Measurements from ENCODE around the gene INIP.

DNA sequence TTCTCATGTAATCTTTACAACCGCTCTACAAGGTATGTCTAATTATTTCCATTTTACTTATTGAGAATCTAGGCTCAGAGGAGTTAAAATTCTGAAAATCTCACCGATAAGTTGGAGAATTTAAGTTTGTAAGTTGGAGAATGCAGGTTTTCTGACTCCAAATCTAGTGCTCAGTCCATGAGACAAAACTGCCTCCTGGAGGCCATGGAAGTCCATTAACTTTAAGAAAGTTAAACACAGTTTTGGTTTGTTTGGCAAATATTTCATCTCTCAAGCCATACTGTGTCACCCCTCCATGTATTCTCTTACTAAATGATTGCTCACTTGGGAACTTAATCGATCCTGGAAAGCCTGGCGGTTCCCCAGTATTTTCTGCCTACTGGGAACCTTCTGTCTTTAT lies 52.6 kb downstream of the INIP start:
- TF ChIP-seq, protein P1, sequence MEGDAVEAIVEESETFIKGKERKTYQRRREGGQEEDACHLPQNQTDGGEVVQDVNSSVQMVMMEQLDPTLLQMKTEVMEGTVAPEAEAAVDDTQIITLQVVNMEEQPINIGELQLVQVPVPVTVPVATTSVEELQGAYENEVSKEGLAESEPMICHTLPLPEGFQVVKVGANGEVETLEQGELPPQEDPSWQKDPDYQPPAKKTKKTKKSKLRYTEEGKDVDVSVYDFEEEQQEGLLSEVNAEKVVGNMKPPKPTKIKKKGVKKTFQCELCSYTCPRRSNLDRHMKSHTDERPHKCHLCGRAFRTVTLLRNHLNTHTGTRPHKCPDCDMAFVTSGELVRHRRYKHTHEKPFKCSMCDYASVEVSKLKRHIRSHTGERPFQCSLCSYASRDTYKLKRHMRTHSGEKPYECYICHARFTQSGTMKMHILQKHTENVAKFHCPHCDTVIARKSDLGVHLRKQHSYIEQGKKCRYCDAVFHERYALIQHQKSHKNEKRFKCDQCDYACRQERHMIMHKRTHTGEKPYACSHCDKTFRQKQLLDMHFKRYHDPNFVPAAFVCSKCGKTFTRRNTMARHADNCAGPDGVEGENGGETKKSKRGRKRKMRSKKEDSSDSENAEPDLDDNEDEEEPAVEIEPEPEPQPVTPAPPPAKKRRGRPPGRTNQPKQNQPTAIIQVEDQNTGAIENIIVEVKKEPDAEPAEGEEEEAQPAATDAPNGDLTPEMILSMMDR (IDR thresholded peaks at IDR 0.05) = no peak
- TF ChIP-seq EZH2 (IDR thresholded peaks at IDR 0.05; ENCODE audit: borderline replicate concordance, insufficient read depth, low read depth, low read length, poor library complexity, severe bottlenecking) = no peak

All from B cell (primary cell).